NCI-H1436 (cell line): ENCODE results near the gene PPP2R5C.

ENCODE experiments used
- DNase-seq: peaks from one replicate; lab custom pipeline; 2025; lab: John Stamatoyannopoulos, UW

PPP2R5C gene

DNA sequence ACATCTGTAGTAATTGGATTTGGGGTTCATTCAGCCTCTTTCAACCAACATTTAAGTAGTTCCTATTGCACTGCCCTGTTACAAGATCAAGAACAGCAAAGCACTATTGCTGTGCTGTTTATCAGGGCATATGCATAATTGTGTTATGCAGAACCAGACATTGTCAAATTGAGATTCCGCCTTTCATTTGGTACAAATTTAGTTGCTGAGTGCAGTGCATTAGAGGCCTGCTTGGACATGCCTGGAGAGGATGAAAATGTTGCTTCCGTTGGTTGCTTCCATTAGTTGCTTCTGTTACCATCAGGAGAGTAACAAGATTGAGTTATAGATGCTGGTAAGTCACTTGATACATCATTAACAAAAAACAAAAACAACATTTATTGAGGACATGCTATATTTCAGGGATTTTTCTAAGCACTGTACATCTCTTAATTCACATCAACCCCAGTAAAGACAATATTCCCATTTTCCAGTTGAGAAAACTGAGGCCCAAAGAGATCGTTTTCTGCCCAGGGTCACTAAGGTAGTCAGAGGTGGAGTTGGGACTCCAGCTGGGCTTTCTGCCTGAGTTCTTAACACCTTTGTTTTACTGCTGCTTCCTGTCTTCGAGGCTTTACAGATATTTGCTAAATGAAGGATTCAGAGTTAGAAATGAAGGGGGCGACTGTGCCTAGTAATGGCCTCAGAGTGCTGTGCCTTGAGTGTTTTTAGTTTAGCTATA lies 79.3 kb downstream of the PPP2R5C start:
- DNase-seq = peak; percentile 36

DNA sequence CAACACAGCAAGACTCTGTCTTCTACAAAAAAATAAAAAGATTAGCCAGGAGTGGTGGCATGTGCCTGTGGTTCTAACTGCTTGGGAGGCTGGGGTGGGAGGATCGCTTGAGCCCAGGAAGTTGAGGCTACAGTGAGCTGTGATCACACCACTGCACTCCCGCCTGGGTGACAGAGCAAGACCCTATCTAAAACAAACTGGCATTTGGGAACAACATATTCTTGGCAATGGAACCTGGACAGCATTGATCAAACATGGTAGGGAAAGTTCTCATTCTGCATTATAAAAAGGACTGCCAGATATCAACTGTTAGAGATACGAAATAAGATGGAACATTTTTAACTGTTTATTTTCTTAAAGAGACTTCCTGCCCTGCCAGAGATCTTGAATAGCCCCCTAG lies 81.5 kb downstream of the PPP2R5C start:
- no peak for DNase-seq

DNA sequence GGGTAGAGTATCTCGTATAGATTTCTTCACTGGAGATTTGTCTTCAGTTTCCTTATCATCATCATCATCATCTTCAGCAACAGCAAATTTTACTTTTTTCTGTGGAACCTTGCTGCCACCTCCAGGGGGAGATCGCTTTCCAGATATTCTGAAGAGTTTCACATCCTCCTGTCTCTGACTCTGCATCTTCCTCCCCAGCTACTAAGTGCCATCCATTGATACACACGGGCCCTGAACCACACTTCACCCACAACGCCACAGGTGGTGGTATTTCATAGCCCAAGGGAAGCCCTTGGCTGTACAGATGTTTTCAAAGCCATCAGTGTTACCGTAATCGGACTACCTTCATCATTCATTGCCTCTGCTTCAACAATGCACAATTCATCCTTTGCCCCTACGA lies 82.2 kb downstream of the PPP2R5C start:
- no peak for DNase-seq

DNA sequence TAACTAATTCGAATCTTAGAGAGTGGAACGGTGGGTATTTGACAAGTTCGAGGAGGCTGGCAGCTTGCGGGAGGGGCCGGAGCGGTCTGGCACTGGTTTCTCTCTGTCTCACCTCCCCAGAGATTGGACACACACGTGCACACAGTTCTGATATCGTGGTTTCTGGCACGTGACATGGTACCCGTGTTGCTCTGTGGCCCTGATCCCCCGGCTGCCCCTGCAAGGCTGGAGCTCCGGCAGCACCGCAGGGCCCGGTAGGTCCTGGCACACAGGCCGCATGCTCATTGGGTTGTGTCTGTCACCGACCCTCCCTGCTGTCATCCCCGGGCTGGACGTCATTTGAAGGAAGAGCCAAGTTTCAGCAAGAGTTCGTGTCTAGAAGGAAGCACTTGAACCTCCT lies 82.7 kb downstream of the PPP2R5C start:
- DNase-seq = no peak

DNA sequence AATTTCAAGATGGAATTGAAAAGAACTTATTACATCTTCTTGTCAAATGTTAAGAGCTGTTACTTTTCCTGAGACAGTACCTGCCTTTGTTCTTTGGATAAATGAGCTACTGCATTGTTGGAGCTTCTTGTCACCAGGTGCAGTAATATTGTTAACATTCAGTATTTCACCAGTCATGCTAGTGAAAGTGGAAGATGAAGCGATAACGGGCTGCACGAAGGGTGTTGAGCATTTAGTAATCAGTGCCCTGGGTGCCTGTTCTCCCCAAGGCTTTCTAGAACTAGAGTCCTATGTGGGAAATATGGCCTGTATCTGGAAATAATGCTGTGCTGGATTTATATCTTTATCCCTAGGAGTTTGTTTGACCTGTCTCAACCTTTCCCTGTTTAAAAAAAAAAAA lies 83.2 kb downstream of the PPP2R5C start:
- no peak for DNase-seq

DNA sequence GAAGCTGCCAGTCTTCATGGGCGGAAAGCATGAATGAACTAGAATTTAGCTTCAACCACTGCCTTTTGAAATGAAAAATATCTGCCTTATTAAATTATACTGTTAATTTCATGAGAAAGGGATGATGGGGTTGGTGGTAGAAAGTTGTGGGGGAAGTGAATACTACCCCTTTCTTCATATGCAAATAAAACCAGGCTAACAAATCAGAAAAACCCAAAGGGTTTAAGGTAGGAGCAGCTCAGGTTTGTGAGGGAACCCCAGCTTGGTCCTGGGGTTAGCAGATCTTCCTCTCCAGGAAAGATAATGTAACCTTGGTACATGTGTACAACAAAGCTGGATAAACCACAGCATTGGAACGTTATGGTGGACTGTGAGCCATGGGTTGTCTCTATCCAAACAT lies 84.0 kb downstream of the PPP2R5C start:
- no peak for DNase-seq

DNA sequence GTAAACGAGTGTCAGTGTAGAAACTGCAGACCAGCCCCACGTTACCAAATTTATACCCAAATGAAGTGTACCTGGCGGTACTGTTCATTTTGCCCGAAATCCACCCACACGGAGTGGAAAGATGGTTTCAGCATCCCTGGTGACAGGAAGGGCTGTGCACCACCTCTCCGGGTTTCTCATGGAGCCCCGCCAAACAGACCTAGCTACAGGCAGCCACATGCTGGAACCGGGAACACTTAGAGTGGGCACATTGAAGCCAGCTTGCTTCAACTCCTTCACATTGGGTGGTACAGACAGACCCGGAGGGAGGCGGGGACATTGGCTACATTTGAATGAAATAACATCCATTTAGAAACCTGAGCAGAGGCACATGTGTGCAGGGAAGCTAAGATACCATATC lies 84.4 kb downstream of the PPP2R5C start:
- no peak for DNase-seq

DNA sequence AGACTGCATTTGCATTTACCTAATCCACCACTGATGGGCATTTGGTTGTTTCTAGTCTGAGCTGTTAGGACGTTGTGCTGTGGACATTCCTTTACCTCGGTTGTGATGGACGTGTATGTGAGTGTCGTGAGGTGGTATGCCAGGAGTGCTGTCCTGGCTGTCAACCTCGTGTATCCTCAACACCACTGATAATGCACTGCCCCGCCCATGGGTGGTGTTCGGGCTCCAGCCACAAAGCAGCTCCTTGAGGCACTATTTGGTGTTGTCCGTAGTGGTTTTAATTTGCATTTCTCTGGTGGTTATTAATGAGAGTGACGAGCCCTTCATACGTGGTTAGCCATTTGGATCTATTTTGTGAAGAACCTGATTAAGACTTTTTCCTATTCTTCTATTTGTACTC lies 87.6 kb downstream of the PPP2R5C start:
- DNase-seq = no peak

DNA sequence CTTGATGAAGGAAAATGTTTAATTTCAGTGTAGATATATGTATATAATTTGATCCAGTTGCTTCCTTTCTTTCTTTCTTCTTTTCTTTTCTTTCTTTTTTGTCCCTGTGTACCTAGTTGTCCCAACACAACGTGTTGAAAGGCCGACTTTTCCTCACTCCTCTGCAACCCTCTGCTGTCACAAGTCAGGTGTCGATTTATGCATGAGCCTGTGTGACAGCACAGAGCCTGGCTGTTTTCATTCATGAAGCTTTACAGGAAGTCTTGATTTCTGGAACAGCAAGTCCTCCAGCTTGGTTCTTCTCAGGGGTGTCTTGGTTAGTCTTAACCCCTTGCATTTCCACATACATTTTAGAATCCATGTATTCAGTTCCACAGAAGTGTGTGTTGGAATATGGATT lies 88.1 kb downstream of the PPP2R5C start:
- no peak for DNase-seq

DNA sequence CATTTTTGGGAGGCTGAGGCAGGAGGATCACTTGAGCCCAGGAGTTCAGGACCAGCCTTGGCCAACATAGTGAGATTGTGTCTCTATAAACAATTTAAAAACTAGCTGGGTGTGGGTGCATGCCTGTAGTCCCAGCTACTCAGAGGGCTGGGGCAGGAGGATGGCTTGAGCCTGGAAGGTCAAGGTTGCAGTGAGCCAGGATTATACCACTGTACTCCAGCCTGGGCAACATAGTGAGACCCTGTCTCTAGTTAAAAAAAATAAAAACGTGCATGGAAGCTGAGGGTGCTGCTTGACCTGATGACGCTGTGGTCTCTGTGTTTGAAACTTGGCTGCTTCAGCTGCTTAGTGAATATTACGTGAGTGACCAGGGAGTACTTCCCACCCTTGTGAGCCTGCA lies 89.7 kb downstream of the PPP2R5C start:
- DNase-seq = no peak

DNA sequence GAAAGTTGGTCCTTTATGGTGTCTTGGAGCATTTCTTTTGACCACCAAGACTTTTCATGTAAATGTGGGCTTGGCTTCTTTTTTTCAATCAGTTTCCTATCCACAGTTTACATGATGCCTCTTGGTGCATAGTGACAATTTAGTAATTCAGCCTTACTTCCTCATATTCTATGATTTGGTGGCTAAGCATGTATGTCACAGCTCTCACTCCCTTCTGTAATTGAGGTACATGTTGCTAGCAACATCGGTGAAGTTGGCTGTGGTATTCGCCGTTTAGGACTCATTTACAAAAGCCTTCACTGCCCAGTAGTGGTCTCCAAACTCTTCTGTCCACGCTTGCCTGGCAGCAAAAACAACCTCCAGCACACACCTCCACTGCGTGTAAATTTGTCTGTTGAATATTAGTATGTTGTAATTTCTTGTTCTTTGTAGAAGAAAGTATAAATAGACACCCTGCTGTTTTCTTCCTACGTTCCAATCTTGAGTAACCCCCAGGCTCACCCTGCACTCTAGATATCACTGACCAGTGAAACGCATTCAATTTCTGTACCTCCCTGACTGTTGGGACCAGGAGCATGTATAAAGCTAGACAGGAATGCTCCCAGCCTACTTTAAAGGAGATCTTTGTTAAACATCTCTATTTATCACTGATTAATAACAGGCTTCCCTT lies 90.4 kb downstream of the PPP2R5C start:
- no peak for DNase-seq

DNA sequence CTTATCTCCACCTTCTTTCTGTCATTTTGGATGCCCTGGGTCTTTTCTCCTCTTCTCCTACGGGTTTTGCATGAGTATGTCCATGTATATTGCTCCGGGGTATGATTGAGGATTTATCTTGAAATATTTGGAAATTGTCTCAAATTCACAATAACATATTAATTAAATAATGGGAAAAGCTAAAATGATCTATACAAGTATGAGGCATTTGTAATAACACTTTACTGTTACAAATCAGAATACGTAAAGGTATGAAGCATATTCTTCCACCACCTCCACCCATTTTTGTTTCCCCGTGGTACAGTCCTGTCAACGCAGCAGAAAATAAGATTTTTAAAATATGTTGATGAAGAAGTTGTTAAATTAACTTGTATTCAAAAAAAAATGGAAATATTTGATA lies 91.3 kb downstream of the PPP2R5C start:
- DNase-seq = no peak

DNA sequence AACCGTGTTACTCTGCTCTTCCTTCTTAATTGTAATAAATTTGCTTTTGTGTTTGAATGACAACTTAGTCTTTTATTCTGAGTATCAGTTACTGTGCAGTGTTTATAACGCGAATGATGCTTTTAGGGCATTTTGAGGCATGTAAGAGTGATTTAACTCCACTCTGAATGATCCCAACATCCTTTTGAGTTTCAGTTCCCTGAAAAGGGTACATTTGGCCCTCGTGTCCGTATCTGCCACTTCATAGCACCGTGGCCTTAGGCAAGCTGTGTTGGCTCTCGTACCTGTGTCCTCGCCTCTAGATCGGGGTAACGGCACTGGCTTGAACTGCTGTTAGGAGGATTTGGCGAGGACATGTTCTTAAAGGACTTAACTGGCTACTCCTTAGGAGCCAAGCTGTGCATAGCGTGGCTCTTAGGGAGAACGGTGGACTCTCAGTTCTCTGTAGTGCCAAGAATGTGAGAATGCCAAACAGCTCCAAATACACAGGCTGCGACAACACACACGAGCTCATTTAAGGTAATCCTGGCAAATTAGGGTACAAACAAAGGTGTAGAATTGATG lies 92.0 kb downstream of the PPP2R5C start:
- no peak for DNase-seq

DNA sequence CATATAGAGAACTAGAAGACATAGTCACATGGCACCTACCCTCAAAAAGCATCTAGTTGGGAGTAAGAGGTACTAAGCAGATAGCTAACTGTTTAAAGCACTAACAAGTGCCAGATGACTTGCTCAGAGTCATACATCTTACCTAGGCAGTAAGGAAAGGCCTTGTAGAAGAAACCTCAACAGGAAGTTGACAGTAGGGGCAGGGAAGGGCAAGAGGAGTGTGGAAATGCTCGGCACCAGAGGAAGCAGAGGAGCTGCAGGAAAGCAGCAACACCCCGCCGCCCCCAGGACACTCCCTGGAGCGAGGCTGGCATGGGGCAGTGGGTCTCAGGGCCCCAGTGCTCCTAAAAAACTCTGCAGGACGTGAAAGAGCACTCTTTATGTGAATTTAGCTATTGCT lies 92.9 kb downstream of the PPP2R5C start:
- no peak for DNase-seq

DNA sequence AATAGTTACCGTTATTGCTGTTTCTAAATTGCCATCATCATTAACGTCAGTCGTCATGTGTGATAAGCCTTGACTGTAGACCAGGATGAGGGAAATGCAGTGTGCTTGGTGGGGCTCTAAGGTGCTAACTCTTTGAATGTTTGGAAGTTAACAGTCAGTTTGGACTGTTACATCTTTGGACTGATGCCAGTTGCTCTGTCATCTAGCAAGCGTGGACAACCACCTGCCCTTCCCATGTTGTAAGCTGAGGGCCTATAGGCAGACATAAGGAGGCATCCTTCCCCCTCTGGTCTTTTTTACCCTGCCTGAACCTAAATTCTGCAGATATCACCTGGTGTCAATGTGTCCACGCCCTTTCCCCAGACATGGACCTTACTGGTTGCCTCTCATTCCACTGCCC lies 94.4 kb downstream of the PPP2R5C start:
- no peak for DNase-seq

DNA sequence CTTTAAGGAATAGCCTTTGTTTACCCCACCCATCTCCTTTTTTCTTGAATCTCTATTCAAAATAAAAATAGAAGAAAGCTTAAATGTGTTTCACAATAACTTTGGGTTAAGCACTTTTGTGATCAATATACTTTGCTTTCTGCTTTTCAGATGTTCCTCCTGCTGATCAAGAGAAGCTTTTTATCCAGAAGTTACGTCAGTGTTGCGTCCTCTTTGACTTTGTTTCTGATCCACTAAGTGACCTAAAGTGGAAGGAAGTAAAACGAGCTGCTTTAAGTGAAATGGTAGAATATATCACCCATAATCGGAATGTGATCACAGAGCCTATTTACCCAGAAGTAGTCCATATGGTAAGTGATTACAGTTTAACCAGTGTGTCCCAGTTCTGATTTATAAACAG lies 95.0 kb downstream of the PPP2R5C start:
- no peak for DNase-seq

DNA sequence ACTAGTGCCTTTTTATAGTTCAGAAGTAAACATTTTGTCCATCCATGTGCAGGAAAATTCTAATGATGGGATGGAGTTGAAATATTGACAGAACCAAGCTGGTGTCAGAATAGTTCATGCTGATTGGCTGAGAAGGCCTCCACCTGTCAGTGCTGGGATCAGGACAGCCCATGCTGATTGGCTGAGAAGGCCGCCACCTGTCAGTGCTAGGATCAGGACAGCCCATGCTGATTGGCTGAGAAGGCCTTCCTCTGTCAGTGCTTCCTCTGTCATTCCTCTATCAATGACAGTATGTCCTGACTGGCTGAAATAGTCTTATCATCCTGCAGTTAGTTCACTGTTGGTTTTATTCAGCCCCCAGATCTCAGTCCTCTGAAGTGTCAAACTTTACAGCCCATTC lies 95.7 kb downstream of the PPP2R5C start:
- no peak for DNase-seq

DNA sequence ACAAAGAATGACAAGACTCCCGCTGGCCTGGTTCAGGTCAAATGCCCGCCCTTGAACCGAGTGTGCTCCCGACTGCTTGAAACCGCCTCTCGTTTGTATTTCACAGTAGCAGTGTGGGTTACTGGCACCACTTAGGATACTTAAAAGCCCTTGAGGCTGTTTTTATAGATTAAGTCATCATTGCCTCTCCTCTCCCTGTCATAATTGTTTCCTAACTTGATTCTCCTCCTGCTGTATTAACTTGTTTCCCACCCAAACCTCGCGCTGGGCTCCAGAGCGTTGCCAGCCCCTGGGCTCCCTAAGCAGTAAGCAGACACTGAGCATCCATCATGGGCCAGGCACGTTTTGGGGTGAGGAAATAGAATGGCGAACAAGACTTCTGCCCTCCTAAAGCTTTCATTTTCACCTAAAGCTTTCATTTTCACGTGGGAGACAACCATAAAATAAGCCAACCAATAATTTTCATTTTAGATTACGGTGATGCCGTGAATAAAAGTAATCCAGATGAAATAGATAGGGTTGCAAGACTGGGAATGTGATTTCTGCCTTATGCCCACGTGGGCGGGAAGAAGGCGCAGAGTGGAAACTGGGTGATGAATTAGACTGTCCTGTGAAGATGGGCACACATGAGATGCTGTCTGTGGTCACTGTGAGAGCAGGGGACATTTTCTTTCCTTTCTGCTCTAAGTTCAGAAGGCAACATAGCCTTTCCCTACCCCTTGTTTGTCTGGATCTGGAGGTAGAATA lies 97.5 kb downstream of the PPP2R5C start:
- peak; percentile 32 for DNase-seq

DNA sequence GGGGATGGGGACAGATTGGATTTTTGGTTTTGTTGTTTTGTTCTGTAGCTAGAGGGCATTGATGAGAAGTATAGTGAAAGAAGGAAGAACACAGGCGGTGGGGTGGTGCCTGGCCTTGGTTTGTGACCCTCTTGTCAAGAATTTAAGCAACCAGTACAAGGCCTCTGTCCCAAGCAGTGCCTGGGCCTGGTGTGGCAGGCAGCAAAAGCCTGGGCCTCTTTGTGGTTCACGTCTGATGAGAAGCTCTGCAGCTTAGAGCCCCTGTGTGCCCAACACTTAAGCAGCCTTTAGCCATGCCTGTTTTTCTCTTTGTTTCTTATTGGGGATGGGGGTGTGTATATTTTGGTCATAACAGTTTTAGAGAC lies 98.0 kb downstream of the PPP2R5C start:
- no peak for DNase-seq

DNA sequence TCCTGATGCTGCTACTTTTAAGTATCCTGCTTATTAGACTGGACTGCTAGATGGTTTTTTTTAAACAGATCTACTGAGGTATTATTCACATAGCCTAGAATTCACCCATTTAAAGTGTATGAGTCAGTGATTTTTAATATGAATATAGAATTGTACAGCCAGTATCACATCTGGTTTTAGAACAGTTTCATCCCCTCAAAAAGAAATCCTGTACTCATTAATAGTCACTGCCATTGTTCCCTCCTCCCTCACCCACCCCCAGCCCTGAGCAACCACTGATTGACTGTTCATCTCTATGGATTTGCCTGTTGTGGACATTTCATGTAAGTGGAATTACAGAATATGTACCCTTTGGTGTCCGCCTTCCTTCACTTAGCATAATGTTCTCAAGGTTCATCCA lies 98.4 kb downstream of the PPP2R5C start:
- DNase-seq = no peak

DNA sequence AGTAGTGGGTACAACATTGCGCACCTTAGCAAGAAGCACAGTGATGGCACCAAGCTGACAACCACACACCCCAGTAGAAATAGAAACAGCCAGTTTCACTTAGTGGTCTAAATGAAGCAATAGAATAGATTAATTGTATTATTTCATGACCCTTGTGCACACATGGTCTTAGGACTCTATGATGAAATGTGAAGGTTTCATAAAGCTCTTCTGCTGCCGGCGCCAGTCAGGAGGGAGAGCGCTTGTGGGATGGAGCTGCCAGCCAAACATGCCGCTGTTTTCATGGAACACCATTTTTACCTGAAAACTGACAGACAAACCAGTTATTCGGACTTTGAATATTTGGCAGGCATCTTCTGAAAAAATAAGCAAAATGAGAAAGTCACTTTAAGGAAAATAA lies 100.0 kb downstream of the PPP2R5C start:
- DNase-seq = no peak

DNA sequence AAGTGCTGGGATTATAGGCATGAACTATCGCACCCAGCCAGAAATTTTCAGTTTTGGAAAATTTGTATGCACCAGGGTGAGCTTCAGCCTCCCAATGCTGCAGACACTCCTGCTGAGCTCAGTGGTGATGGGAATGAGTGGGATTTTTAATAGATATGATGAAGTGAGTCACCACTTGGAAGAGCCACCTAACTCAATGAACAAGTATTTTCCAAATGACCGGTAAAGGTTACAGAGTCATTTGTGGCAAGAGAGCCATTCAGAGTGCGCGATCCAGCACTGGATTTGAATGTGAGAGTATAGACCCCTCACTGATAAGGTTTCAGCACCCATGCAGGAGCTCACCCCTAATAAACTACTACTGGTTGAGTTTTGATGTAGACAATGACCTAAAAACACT lies 100.7 kb downstream of the PPP2R5C start:
- no peak for DNase-seq

DNA sequence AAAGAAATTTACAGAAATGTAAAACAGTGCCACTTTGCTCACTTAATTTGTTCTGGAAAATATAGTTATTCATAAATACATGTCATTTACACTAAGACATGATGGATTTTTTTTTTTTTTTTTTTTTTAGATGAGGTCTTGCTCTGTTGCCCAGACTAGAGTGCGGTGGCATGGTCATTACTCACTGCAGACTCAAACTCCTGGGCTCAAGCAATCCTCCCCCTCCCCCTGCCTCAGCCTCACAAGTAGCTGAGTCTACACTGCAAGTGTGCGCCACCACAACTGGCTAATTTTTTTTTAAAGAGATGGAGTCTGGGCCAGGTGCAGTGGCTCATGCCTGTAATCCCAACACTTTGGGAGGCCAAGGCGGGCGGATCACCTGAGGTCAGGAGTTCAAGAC lies 101.2 kb downstream of the PPP2R5C start:
- DNase-seq = no peak
